GM18907 (cell line): ENCODE measurements around the gene LRFN4.
A peak's percentile ranks its signal among the peaks of the same experiment; 100 is the strongest.

Experiments
- ATAC-seq: cut with Tn5 transposase; IDR thresholded peaks from one replicate; pipeline ENCODE4 v1.9.1; 2021; ENCODE audit warnings: mild to moderate bottlenecking, moderate library complexity; ENCODE audit not compliant: unreplicated experiment

The LRFN4 gene

GRCh38 chr11:66857927-66858185 lies 992 bp downstream of the LRFN4 start:
- ATAC-seq = no peak

GRCh38 chr11:66858186-66858938 lies 1.5 kb downstream of the LRFN4 start:
- no peak for ATAC-seq

- ATAC-seq = no peak
Observed at GRCh38 chr11:66858939-66859685, 2.2 kb downstream of the LRFN4 start.

DNA sequence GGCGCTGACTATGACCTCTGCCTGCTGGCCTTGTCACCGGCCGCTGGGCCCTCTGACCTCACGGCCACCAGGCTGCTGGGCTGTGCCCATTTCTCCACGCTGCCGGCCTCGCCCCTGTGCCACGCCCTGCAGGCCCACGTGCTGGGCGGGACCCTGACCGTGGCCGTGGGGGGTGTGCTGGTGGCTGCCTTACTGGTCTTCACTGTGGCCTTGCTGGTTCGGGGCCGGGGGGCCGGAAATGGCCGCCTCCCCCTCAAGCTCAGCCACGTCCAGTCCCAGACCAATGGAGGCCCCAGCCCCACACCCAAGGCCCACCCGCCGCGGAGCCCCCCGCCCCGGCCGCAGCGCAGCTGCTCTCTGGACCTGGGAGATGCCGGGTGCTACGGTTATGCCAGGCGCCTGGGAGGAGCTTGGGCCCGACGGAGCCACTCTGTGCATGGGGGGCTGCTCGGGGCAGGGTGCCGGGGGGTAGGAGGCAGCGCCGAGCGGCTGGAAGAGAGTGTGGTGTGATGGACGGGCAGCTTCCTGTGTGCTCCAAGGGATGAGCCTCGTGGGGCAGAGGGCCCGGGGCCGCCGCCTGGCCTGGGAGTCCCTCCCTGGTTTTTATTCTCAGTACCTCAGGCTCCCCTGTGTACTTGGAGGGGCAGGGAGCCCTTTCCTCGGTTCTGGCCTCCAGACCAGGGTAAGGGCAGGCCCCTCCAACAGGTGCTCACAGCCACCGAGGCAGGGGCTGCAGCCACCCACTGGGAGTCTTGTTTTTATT lies 3.0 kb downstream of the LRFN4 start:
- ATAC-seq = no peak

GRCh38 chr11:66860449-66860831 lies 3.6 kb downstream of the LRFN4 start:
- no peak for ATAC-seq

- no peak for ATAC-seq
Observed at GRCh38 chr11:66861038-66861773, 4.3 kb downstream of the LRFN4 start.

DNA sequence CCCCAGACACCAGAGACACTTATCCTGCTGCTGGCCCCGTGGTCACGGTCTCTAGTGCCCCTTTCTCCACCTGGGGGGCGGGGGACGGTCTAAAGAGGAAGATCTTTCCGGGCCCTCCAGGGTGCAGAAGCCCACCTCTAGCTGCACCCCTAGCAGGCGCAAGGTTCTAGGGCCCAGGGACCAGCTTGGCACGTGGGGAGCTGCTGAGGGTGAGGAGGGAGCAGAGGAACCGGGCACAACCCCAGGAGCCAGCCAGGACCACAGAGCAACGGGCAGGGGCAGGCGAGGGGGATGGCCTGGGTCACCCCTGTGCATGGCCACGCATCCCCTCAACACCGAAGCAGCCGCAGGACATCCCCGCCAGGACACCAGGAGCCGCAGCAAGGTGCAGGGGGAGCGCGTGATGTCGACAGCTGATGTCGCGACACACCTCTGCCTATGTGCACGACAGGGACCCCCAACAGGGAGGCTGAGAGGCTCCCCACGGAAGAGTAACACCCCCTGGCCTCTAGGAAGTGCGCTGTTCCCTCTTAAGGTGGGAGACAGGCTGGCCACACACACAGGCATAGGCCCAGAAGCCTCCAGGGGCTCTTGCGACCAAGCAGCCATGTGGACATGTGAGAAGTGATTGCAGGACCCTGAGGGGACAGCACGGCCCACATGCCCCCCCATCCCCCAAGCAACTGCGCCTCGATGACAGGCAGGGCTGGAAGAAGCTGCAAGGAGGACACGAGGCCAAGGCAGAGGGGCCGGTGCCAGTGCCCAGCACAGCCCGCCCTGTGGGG lies 5.1 kb downstream of the LRFN4 start:
- ATAC-seq = no peak

GRCh38 chr11:66862559-66863037 lies 5.7 kb downstream of the LRFN4 start:
- no peak for ATAC-seq

GRCh38 chr11:66863428-66864125 lies 6.7 kb downstream of the LRFN4 start:
- no peak for ATAC-seq

GRCh38 chr11:66864172-66864901 lies 7.5 kb downstream of the LRFN4 start:
- no peak for ATAC-seq

GRCh38 chr11:66864924-66865697 lies 8.2 kb downstream of the LRFN4 start:
- ATAC-seq = no peak

DNA sequence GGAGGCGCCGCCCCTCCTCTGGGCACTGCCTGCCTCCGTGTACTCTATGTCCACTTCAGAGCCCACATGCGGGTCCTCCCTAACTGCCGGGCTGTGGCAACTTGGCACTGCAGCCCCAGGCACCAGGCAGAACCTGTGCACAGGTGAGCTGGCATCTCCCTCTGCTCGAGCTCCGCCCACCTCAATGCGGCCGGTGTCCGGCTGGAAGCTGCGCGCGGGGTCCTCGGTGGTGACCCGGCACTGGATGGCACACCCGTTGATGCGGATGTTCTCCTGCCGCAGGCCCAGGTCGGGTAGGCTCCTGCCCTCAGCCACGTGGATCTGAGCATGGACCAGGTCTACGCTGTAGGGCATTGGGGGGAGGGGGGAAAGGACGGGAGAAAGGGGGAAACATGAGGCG lies 9.1 kb downstream of the LRFN4 start:
- no peak for ATAC-seq

- no peak for ATAC-seq
Observed at GRCh38 chr11:66866511-66866986, 9.7 kb downstream of the LRFN4 start.

- no peak for ATAC-seq
Observed at GRCh38 chr11:66867425-66868040, 10.7 kb downstream of the LRFN4 start.

DNA sequence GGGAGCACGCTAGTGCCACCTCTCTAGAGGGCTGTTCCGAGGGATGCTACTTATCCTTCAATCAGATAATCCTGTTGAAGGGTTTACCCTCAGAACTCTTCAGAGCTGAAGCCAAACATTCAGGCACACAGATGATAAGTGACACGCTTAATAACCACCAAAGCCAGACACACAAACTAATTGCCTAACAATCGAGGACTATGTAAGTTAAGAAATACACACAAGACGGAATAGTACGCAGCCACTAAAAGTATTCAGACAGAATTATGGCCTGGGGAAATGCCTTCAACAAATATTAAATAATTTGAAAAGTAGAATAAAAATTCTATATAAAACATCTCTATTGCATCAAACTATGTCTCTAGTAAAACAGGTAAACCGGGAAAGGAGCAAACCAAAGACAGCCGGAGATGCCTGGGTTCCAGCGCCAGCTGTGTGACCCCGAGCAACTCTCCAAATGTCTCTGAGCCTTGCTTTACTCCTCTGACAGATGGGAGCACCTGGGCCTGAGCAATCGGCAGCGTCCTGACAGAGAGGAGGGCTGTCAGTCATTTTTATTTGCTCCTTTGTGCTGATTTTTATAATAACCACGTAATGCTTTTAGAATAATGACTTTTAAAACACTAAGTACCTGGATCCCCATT lies 11.3 kb downstream of the LRFN4 start:
- ATAC-seq = no peak

- ATAC-seq = peak; percentile 74
Observed at GRCh38 chr11:66868726-66869566, 12.1 kb downstream of the LRFN4 start.

- no peak for ATAC-seq
Observed at GRCh38 chr11:66869567-66869870, 12.7 kb downstream of the LRFN4 start.
